HepG2 (cell line): ENCODE measurements around the gene TAPBP. TPM values are rescaled to one million over a fixed set of nuclear protein-coding genes. Genes with fewer than 3 reads are reported as not detected.
A peak's percentile ranks its signal among the peaks of the same experiment; 100 is the strongest.

Source experiments
- AGO1 ChIP-seq: fragments of 200-400 bp; formaldehyde crosslinking; IDR thresholded peaks from 2 replicates; pipeline ENCODE4 v1.6.1; 2017; ENCODE audit warnings: mild to moderate bottlenecking, low read depth, low read length, moderate library complexity; ENCODE audit not compliant: poor library complexity, severe bottlenecking
- FOXJ3 ChIP-seq: sonication (generic); formaldehyde crosslinking; IDR thresholded peaks from 2 replicates; pipeline ENCODE4 v1.4.0; 2020; ENCODE audit warnings: missing genetic modification reagents, mild to moderate bottlenecking, borderline replicate concordance
- FOXP4 ChIP-seq: sonication (generic); formaldehyde crosslinking; IDR thresholded peaks from 2 replicates; pipeline ENCODE4 v1.4.0; 2020; ENCODE audit warnings: missing genetic modification reagents
- HOXA3 ChIP-seq: sonication (generic); formaldehyde crosslinking; IDR thresholded peaks from 2 replicates; pipeline ENCODE4 v1.5.0; 2020; ENCODE audit warnings: missing genetic modification reagents
- MED13 ChIP-seq: sonication (generic); formaldehyde crosslinking; IDR thresholded peaks from 2 replicates; pipeline ENCODE4 v1.5.0; 2020; ENCODE audit warnings: missing genetic modification reagents
- RARA ChIP-seq: IDR thresholded peaks from 2 replicates; pipeline ENCODE4 v1.6.1; 2016; ENCODE audit warnings: missing genetic modification reagents, missing compliant biosample characterization
- RXRA ChIP-seq: sonication (generic); formaldehyde crosslinking; IDR thresholded peaks from 2 replicates; pipeline ENCODE4 v1.5.1; 2020; ENCODE audit warnings: missing genetic modification reagents
- SMYD3 ChIP-seq: sonication (generic); formaldehyde crosslinking; IDR thresholded peaks from 2 replicates; pipeline ENCODE4 v1.8.1; 2023; ENCODE audit warnings: mild to moderate bottlenecking, missing genetic modification reagents
- SPEN ChIP-seq: sonication (generic); formaldehyde crosslinking; IDR thresholded peaks from 2 replicates; pipeline ENCODE4 v1.5.1; 2020; ENCODE audit warnings: low read depth, mild to moderate bottlenecking, missing genetic modification reagents
- TARDBP ChIP-seq: sonication (generic); formaldehyde crosslinking; IDR thresholded peaks from 2 replicates; pipeline ENCODE4 v1.8.0; 2022; ENCODE audit warnings: mild to moderate bottlenecking, missing genetic modification reagents
- TSC22D2 ChIP-seq: sonication (generic); formaldehyde crosslinking; IDR thresholded peaks from 2 replicates; pipeline ENCODE4 v1.5.1; 2020; ENCODE audit warnings: missing genetic modification reagents, mild to moderate bottlenecking, borderline replicate concordance
- ZBTB43 ChIP-seq: sonication (generic); formaldehyde crosslinking; conservative IDR thresholded peaks from 2 replicates; pipeline ENCODE4 v1.4.0; 2020; ENCODE audit warnings: missing genetic modification reagents
- ZFP36 ChIP-seq: fragments of 150-350 bp; IDR thresholded peaks from 2 replicates; pipeline ENCODE4 v1.6.1; 2018; ENCODE audit warnings: borderline replicate concordance, low read length, low read depth; ENCODE audit not compliant: partially characterized antibody
- ZFP36L2 ChIP-seq: sonication (generic); formaldehyde crosslinking; IDR thresholded peaks from 2 replicates; pipeline ENCODE4 v1.4.0; 2020; ENCODE audit warnings: missing genetic modification reagents
- ZFP41 ChIP-seq: sonication (generic); formaldehyde crosslinking; IDR thresholded peaks from 2 replicates; pipeline ENCODE4 v1.4.0; 2020; ENCODE audit warnings: mild to moderate bottlenecking, missing genetic modification reagents, borderline replicate concordance
- ZFY ChIP-seq: sonication (generic); formaldehyde crosslinking; IDR thresholded peaks from 2 replicates; pipeline ENCODE4 v1.4.0; 2020; ENCODE audit warnings: missing genetic modification reagents
- ZNF329 ChIP-seq: sonication (generic); formaldehyde crosslinking; IDR thresholded peaks from 2 replicates; pipeline ENCODE4 v1.9.0; 2021; ENCODE audit warnings: low read depth, mild to moderate bottlenecking, missing genetic modification reagents
- ZNF629 ChIP-seq: sonication (generic); formaldehyde crosslinking; conservative IDR thresholded peaks from 2 replicates; pipeline ENCODE4 v1.5.0; 2020; ENCODE audit warnings: missing genetic modification reagents
- polyA plus RNA-seq, 8 experiments: library from polyadenylated mRNA; depleted of rRNA in 3 of 8; stranded (reverse) in 7 of 8; unstranded in 1 of 8; fragments of >200 nt; fragmentation: Illumina TruSeq in 4 of 8; extraction: Trizol in 4 of 8; gene quantifications; 2 replicates each; pipeline versions ENCODE4 v1.2.1 to v1.2.3, GENCODE V29; 2011 to 2016; ENCODE audit warnings: low read depth in 4 of 8, missing spikeins in 1 of 8, mixed read lengths in 1 of 8; ENCODE audit not compliant: insufficient read depth in 1 of 8
- total RNA-seq, 5 experiments: library from RNA; depleted of rRNA; stranded (reverse); fragments of >200 nt; fragmentation: Illumina TruSeq; extraction: Trizol; gene quantifications; 2 replicates each; pipeline ENCODE4 v1.2.3, GENCODE V29; 2016; ENCODE audit warnings: low read depth in 1 of 5
- TF ChIP-seq, protein P1 (sequence below), 2 experiments: sonication (generic) in 1 of 2; formaldehyde crosslinking in 1 of 2; IDR thresholded peaks; 2 replicates each; pipeline versions ENCODE4 v1.4.0 to v1.6.1; 2016 to 2020; ENCODE audit warnings: borderline replicate concordance in 1 of 2, low read depth in 1 of 2, mild to moderate bottlenecking in 1 of 2, missing genetic modification reagents in 1 of 2
- TF ChIP-seq, protein P2 (sequence below): sonication (generic); formaldehyde crosslinking; IDR thresholded peaks from 2 replicates; pipeline ENCODE4 v1.4.0; 2020; ENCODE audit warnings: missing genetic modification reagents

TAPBP gene
- total and polyA plus RNA-seq, 2 of the 13 experiments (the other 11 are each of a cell fraction or from before 2014, with no cell fraction given) = 27.4 to 32.3 TPM

DNA sequence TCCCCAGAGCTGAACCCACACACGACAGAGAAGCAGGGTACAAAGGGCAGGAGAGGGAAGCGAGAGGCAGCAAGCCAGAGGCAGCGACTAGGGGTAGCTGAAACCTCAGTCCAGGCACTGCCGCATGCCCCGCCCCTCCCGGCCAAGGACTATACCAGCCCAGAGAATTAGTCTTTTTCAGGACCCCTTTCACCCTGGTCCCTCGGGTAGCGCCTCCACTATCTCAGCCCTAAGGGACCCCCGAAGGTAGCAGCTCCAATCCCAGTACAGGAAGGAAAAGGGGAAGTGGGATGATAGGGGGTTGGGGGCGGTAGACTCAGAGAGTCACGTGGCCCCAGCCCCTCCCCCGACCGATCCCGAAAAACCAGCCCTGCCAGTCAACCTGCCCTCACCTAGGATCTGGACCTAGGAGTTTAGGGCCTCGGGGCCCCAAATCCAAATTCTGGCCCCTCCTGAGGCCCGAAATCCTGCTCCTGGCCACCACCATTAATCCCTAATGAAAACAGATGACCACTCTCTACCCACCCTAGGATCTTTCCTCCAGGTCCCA is 16.4 kb downstream of the TAPBP start (continued):
- TF ChIP-seq RXRA (CRISPR knock-in tag) = 0 out of 2 replicates have a peak, but pooled peaks have one; percentile 13
- TF ChIP-seq SPEN (CRISPR knock-in tag) = 0 out of 2 replicates have a peak, but pooled peaks have one; percentile 27
- no peak for TF ChIP-seq MED13 (CRISPR knock-in tag)
- no peak for TF ChIP-seq ZFP36
- no peak for TF ChIP-seq ZBTB43 (CRISPR knock-in tag)
- TF ChIP-seq, protein P1, sequence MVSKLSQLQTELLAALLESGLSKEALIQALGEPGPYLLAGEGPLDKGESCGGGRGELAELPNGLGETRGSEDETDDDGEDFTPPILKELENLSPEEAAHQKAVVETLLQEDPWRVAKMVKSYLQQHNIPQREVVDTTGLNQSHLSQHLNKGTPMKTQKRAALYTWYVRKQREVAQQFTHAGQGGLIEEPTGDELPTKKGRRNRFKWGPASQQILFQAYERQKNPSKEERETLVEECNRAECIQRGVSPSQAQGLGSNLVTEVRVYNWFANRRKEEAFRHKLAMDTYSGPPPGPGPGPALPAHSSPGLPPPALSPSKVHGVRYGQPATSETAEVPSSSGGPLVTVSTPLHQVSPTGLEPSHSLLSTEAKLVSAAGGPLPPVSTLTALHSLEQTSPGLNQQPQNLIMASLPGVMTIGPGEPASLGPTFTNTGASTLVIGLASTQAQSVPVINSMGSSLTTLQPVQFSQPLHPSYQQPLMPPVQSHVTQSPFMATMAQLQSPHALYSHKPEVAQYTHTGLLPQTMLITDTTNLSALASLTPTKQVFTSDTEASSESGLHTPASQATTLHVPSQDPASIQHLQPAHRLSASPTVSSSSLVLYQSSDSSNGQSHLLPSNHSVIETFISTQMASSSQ (IDR thresholded peaks at IDR 0.05; ENCODE audit: low read depth) = no peak
- TF ChIP-seq, protein P1 (CRISPR knock-in tag; IDR thresholded peaks at IDR 0.05; ENCODE audit: borderline replicate concordance) = no peak
- TF ChIP-seq ZFY (CRISPR knock-in tag) = peak; percentile 37; the same call in 1 of the 2 replicates
- TF ChIP-seq, protein P2, sequence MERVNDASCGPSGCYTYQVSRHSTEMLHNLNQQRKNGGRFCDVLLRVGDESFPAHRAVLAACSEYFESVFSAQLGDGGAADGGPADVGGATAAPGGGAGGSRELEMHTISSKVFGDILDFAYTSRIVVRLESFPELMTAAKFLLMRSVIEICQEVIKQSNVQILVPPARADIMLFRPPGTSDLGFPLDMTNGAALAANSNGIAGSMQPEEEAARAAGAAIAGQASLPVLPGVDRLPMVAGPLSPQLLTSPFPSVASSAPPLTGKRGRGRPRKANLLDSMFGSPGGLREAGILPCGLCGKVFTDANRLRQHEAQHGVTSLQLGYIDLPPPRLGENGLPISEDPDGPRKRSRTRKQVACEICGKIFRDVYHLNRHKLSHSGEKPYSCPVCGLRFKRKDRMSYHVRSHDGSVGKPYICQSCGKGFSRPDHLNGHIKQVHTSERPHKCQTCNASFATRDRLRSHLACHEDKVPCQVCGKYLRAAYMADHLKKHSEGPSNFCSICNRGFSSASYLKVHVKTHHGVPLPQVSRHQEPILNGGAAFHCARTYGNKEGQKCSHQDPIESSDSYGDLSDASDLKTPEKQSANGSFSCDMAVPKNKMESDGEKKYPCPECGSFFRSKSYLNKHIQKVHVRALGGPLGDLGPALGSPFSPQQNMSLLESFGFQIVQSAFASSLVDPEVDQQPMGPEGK = peak; percentile 36; the same call in 1 of the 2 replicates
- peak; percentile 47 for TF ChIP-seq AGO1
- no peak for TF ChIP-seq HOXA3
- TF ChIP-seq RARA = no peak
- TF ChIP-seq ZFP41 (CRISPR knock-in tag) = no peak
- TF ChIP-seq ZNF629 (CRISPR knock-in tag) = no peak
- no peak for TF ChIP-seq FOXJ3 (CRISPR knock-in tag)
- no peak for TF ChIP-seq ZFP36L2
- TF ChIP-seq TSC22D2 (CRISPR knock-in tag) = no peak
- TF ChIP-seq SMYD3 (CRISPR knock-in tag) = no peak
- no peak for TF ChIP-seq ZNF329 (CRISPR knock-in tag)
- no peak for TF ChIP-seq FOXP4 (CRISPR knock-in tag)
- TF ChIP-seq TARDBP = 0 out of 2 replicates have a peak, but pooled peaks have one; percentile 62
